Measurements from ENCODE around the gene RNF138.

- no peak for TF ChIP-seq TAF1 (IDR thresholded peaks at IDR 0.05; ENCODE audit: borderline replicate concordance, low read depth, low read length)
- no peak for TF ChIP-seq POLR2A (IDR thresholded peaks at IDR 0.05; ENCODE audit: low read depth, low read length)
- TF ChIP-seq POLR2AphosphoS5 (IDR thresholded peaks at IDR 0.05; ENCODE audit: low read depth, low read length), result no peak
These were observed 65.2 kb downstream of the RNF138 start for GRCh38 chr18:32156855-32157254.

Measured in GM12892 (cell line).